T-cell (primary cell): Measurements from ENCODE around the gene PARP12. TPM values are rescaled to one million over a fixed set of nuclear protein-coding genes. Genes with fewer than 3 reads are reported as not detected.

Source experiments
- ATAC-seq, 4 experiments: fragments of 200-7000 bp in 3 of 4; fragments of 150-1000 bp in 1 of 4; cut with Tn5 transposase; replicated peaks in 1 of 4; 1 replicate in 3 of 4; 2 replicates in 1 of 4; pipeline ENCODE4 v1.10.0; 2021; ENCODE audit warnings: moderate library complexity in 3 of 4, mild to moderate bottlenecking in 2 of 4, moderate number of reproducible peaks in 1 of 4
- CTCF ChIA-PET, 2 donors: fragments of 300-600 bp; sonication (Branson Sonifier 250); formaldehyde crosslinking; loops; one replicate each; lab custom pipeline; 2022; ENCODE audit warnings: antibody characterized with exemption in 2 of 2; lab: Charles Lee
- POLR2A ChIA-PET, 2 donors: fragments of 300-600 bp; sonication (Branson Sonifier 250); formaldehyde crosslinking; loops; one replicate each; lab custom pipeline; 2022; ENCODE audit warnings: antibody characterized with exemption in 2 of 2; lab: Charles Lee
- DNase-seq, 35 experiments: peaks; one replicate each; pipeline versions ENCODE4 v3.0.0 to v3.0.0-alpha.2; 2013 to 2023
- H3K27ac ChIP-seq: one replicate; pipeline ENCODE4 v1.5.1; 2013; ENCODE audit warnings: low read length
- H3K27me3 ChIP-seq, 2 experiments: replicated peaks in 1 of 2; 1 replicate in 1 of 2; 2 replicates in 1 of 2; pipeline versions ENCODE4 v1.6.1 to v1.7.0; 2013; ENCODE audit warnings: low read length in 1 of 2, mixed read lengths in 1 of 2; ENCODE audit not compliant: control insufficient read depth in 2 of 2, insufficient read depth in 2 of 2; ENCODE audit errors: extremely low read depth in 1 of 2
- H3K36me3 ChIP-seq, 2 donors: 1 replicate in 1 of 2; 2 replicates in 1 of 2; pipeline versions ENCODE4 v1.6.1 to v1.7.0; 2013; ENCODE audit warnings: low read length in 1 of 2; ENCODE audit not compliant: control insufficient read depth in 2 of 2, insufficient read depth in 1 of 2; ENCODE audit errors: extremely low read depth in 1 of 2
- H3K4me1 ChIP-seq, 2 experiments: 1 replicate in 1 of 2; 2 replicates in 1 of 2; pipeline versions ENCODE4 v1.6.1 to v1.7.0; 2013; ENCODE audit warnings: low read length in 2 of 2, mixed read lengths in 1 of 2; ENCODE audit not compliant: insufficient read depth in 2 of 2, control insufficient read depth in 1 of 2; ENCODE audit errors: extremely low read depth in 1 of 2
- H3K4me3 ChIP-seq, 2 donors: 1 replicate in 1 of 2; 2 replicates in 1 of 2; pipeline versions ENCODE4 v1.5.1 to v1.7.0; 2013; ENCODE audit warnings: mild to moderate bottlenecking in 2 of 2, low read length in 1 of 2, moderate library complexity in 1 of 2; ENCODE audit not compliant: control insufficient read depth in 1 of 2; ENCODE audit errors: extremely low read depth in 1 of 2
- H3K9me3 ChIP-seq: 2 replicates; pipeline ENCODE4 v1.7.0; 2013
- H3K27ac Mint-ChIP-seq, 2 donors: one replicate each; pipeline ENCODE4 v1.8.0; 2020 to 2021; ENCODE audit warnings: mild to moderate bottlenecking in 2 of 2, mixed read lengths in 2 of 2
- H3K27me3 Mint-ChIP-seq, 2 donors: one replicate each; pipeline ENCODE4 v1.8.0; 2021 to 2022; ENCODE audit warnings: mixed read lengths in 2 of 2
- H3K36me3 Mint-ChIP-seq: one replicate; pipeline ENCODE4 v1.8.0; 2021; ENCODE audit warnings: mixed read lengths
- H3K4me1 Mint-ChIP-seq, 3 donors: one replicate each; pipeline ENCODE4 v1.8.0; 2020 to 2022; ENCODE audit warnings: mixed read lengths in 3 of 3, mild to moderate bottlenecking in 1 of 3
- H3K4me3 Mint-ChIP-seq, 3 donors: one replicate each; pipeline ENCODE4 v1.8.0; 2020 to 2022; ENCODE audit warnings: mild to moderate bottlenecking in 3 of 3, mixed read lengths in 3 of 3, moderate library complexity in 3 of 3
- H3K9me3 Mint-ChIP-seq, 3 donors: one replicate each; pipeline ENCODE4 v1.8.0; 2020 to 2022; ENCODE audit warnings: mixed read lengths in 3 of 3
- WGBS: methylation state at CpG from one replicate; pipeline ENCODE4 v1.1.5; 2013; ENCODE audit warnings: missing lambda C conversion rate; ENCODE audit not compliant: insufficient coverage; 5-methylcytosine and 5-hydroxymethylcytosine counted together
- total RNA-seq, 35 experiments: library from RNA in 6 of 35; stranded (reverse) in 6 of 35; fragments of 120-200 nt in 1 of 35; gene quantifications; one replicate each; pipeline versions ENCODE4 v1.2.1 to v1.2.4 and lab custom pipeline; 2013 to 2026

The PARP12 gene
- total RNA-seq, 5 donors from 2014 or later (not counting 1 experiment from before 2014, with no cell fraction given) = 104 to 129 (median 108) TPM

DNA sequence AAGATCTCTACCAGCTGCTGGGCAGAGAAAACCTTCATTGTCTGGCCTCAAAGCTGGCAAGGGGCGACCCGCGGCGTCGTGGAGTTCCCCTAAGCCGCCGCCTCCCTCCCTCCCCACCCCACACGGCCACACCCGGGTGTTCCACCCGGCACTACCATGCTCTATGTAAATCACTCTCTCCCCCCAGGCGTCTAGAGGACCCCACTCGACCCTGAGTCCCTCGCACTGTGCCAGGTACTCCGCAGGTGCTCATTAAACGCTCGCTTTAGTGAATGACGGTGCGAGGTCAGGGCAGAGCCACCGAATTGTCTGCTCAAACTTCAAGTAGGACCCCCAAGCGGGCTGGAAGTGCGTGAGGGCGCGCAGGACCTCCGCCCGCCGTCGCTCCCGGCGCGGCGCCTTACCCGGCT is 628 bp downstream of the PARP12 start:
- ATAC-seq = peak; percentile 34 to 62 (median 38)
- Mint-ChIP-seq H3K27ac (peak overlapping the region; percentile 91 to 92), H3K27me3 (no peaks in the 10 kb centered on the region), H3K4me1 (peaks cover 47 to 54% (median 53%) of the 10 kb centered on the region in 3 donors), H3K9me3 (peaks cover 7 to 16% (median 11%) of the 10 kb centered on the region in 3 donors), H3K4me3 (peak overlapping the region; percentile 87 to 93 (median 91)), H3K36me3 (peaks cover 16% of the 10 kb centered on the region)
- peaks cover 6% of the 10 kb centered on the region for H3K9me3 ChIP-seq
- WGBS = 1% methylated on average over 32 of the region's 32 CpGs
- peak in 31 of 35 experiments; percentile 23 to 77 (median 54) for DNase-seq
- peak overlapping the region; percentile 71 for H3K27ac ChIP-seq
- POLR2A ChIA-PET = interaction anchor here in 1 of 2 donors (0.6 kb wide), 1 partner anchor 12 kb away, joined by 5 read pairs; no protein-coding TSS in a partner anchor
- CTCF ChIA-PET = no interaction called here
- peaks cover 27 to 47% of the 10 kb centered on the region in 2 experiments for H3K4me1 ChIP-seq
- H3K27me3 ChIP-seq = no peaks in the 10 kb centered on the region
- H3K36me3 ChIP-seq = peaks cover 0 to 7% of the 10 kb centered on the region in 2 donors
- H3K4me3 ChIP-seq = peak overlapping the region; percentile 73 to 87

GRCh38 chr7:140061607-140061930 is 1.2 kb downstream of the PARP12 start:
- Histone ChIP-seq H3K4me1 (peaks cover 27 to 47% of the 10 kb centered on the region in 2 experiments), H3K4me3 (peak overlapping the region; percentile 73 to 87), H3K9me3 (peaks cover 3% of the 10 kb centered on the region), H3K27me3 (no peaks in the 10 kb centered on the region), H3K36me3 (peaks cover under 1 to 12% of the 10 kb centered on the region in 2 donors), H3K27ac (peak overlapping the region; percentile 71)
- H3K27me3 Mint-ChIP-seq = no peaks in the 10 kb centered on the region
- H3K9me3 Mint-ChIP-seq = peaks cover 1 to 11% (median 6%) of the 10 kb centered on the region in 3 donors
- ChIA-PET POLR2A (interaction anchor here in 1 of 2 donors (0.6 kb wide), 1 partner anchor 13 kb away, joined by 5 read pairs; no protein-coding TSS in a partner anchor), CTCF (no interaction called here)
- peak overlapping the region; percentile 87 to 93 (median 91) for H3K4me3 Mint-ChIP-seq
- ATAC-seq (no peak), DNase-seq (no peak)
- 50% methylated on average over 1 of the region's 2 CpGs for WGBS
- H3K27ac Mint-ChIP-seq = peak overlapping the region; percentile 91 to 92
- peaks cover 50 to 60% (median 59%) of the 10 kb centered on the region in 3 donors for H3K4me1 Mint-ChIP-seq
- H3K36me3 Mint-ChIP-seq = peaks cover 17% of the 10 kb centered on the region

DNA sequence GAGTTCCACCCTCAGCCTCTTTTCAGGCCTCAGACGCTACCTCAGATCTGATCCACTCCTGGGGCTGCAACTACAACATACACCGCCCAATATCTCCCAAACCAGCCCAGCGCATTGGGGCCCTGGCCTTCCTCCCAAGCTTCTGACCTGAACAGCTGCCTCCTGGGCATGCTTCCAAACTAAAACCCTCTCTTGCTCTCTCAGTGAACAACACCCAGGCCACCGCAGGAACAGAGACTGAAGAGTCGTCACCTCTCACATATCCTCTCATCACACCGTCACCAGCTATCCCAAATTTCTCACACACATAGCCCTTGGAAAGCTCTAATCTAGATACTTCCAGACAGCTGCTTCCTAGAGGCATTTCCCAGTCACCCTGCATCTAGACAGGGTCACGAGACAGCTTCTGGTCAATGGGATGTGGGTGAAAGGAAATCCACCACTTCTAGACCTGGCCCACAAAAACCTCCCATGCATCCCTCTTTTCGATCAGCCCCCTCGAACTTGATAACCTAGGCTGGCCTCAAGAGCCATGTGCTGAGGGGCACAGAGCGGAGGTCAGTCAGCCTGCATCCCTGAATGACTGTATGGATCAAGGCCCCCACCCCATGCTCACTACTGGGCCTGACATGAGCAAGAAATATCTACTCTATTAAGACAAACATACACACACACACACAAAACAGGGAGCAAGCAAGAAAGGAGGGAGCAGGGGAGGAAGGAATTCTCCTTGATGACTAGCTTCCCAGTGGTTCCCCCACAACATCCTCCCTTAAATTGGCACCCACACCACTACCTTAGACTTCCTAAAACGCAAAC is 1.8 kb downstream of the PARP12 start:
- ChIA-PET POLR2A (no interaction called here), CTCF (no interaction called here)
- DNase-seq (no peak), ATAC-seq (no peak)
- Mint-ChIP-seq H3K36me3 (peaks cover 21% of the 10 kb centered on the region), H3K27ac (peak overlapping the region; percentile 91 to 92), H3K9me3 (peaks cover 0 to 5% (median under 1%) of the 10 kb centered on the region in 3 donors), H3K4me1 (peaks cover 55 to 65% (median 62%) of the 10 kb centered on the region in 3 donors), H3K27me3 (no peaks in the 10 kb centered on the region), H3K4me3 (peak overlapping the region; percentile 87 to 93 (median 91))
- Histone ChIP-seq H3K9me3 (peaks cover 2% of the 10 kb centered on the region), H3K4me1 (peaks cover 27 to 47% of the 10 kb centered on the region in 2 experiments), H3K27ac (peak overlapping the region; percentile 71), H3K4me3 (peak overlapping the region; percentile 73 to 87), H3K27me3 (no peaks in the 10 kb centered on the region), H3K36me3 (peaks cover 5 to 16% of the 10 kb centered on the region in 2 donors)
- 74% methylated on average over 9 of the region's 11 CpGs for WGBS

DNA sequence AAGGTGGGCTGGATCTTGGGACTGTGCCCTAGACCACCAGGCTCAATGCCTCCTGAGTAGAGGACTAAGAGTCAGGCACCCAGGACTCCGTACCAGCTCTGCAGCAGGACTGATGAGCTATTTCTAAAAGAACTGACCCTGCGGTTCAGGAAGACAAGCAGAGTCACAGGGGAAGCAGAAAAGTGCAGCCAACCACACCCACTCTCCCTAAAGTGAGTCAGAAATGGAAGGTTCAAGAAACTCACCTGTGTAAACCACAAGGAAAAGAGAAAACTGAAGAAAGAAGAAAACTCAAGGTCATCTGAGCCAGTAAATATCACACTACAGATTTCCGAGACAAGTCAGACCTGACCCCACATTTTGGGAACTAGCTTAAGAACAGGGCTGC is 2.5 kb downstream of the PARP12 start:
- no peaks in the 10 kb centered on the region for H3K27me3 Mint-ChIP-seq
- H3K9me3 Mint-ChIP-seq = no peaks in the 10 kb centered on the region
- peak overlapping the region; percentile 87 to 93 (median 91) for H3K4me3 Mint-ChIP-seq
- H3K4me1 Mint-ChIP-seq = peaks cover 61 to 73% (median 68%) of the 10 kb centered on the region in 3 donors
- ChIA-PET POLR2A (no interaction called here), CTCF (interaction anchor here in 1 of 2 donors (0.9 kb wide), 1 partner anchor 15 kb away, joined by 4 read pairs; no protein-coding TSS in a partner anchor)
- DNase-seq (no peak), ATAC-seq (no peak)
- no peaks in the 10 kb centered on the region for H3K27me3 ChIP-seq
- peaks cover 27 to 47% of the 10 kb centered on the region in 2 experiments for H3K4me1 ChIP-seq
- H3K27ac Mint-ChIP-seq = peak overlapping the region; percentile 91 to 92
- H3K36me3 ChIP-seq = peaks cover 5 to 21% of the 10 kb centered on the region in 2 donors
- no peak overlapping the region for H3K4me3 ChIP-seq
- WGBS = 85% methylated on average over 2 of the region's 3 CpGs
- H3K9me3 ChIP-seq = no peaks in the 10 kb centered on the region
- peaks cover 29% of the 10 kb centered on the region for H3K36me3 Mint-ChIP-seq
- H3K27ac ChIP-seq = peak overlapping the region; percentile 6

GRCh38 chr7:140059273-140060242 is 3.2 kb downstream of the PARP12 start:
- H3K36me3 ChIP-seq = peaks cover 5 to 26% of the 10 kb centered on the region in 2 donors
- Mint-ChIP-seq H3K36me3 (peaks cover 36% of the 10 kb centered on the region), H3K4me3 (peak overlapping the region; percentile 87 to 93 (median 91)), H3K27me3 (no peaks in the 10 kb centered on the region), H3K4me1 (peaks cover 68 to 80% (median 74%) of the 10 kb centered on the region in 3 donors), H3K27ac (peak overlapping the region; percentile 91 to 92), H3K9me3 (no peaks in the 10 kb centered on the region)
- H3K27me3 ChIP-seq = no peaks in the 10 kb centered on the region
- H3K9me3 ChIP-seq = no peaks in the 10 kb centered on the region
- POLR2A ChIA-PET = interaction anchor here (0.5 to 0.6 kb wide), 3 partner anchors 13 to 174 kb away, joined by 3 to 5 read pairs (median 3); no protein-coding TSS in a partner anchor
- 64% methylated on average over 7 of the region's 12 CpGs for WGBS
- CTCF ChIA-PET = interaction anchor here (0.5 to 1.1 kb wide), 4 partner anchors 10 to 413 kb away, joined by 3 to 4 read pairs (median 4); no protein-coding TSS in a partner anchor
- DNase-seq (peak in 4 of 35 experiments; percentile 17 to 57 (median 44)), ATAC-seq (no peak)
- H3K4me3 ChIP-seq = no peak overlapping the region
- peak overlapping the region; percentile 6 for H3K27ac ChIP-seq
- peaks cover 27 to 50% of the 10 kb centered on the region in 2 experiments for H3K4me1 ChIP-seq
